Measurements from ENCODE around the gene NFIC. TPM values are rescaled to one million over a fixed set of nuclear protein-coding genes. Genes with fewer than 3 reads are reported as not detected.

NFIC gene
- total and polyA plus RNA-seq, 4 donors = 12.8 to 100 (median 75.1) TPM

DNA sequence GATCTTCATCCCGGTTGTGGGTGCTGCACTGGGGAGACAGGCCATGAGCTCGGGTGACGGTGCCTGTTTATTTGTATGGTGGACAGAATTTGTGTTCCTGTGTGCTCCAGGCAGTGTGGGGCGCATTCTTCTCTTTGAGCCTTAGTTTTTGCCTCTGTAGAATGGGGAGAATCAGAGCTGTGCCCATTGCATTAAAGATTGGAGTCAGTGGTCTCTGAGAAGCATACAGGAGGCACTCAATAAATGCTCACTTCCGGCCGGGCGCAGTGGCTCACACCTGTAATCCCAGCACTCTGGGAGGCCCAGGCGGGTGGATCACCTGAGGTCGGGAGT is 23.0 kb downstream of the NFIC start:
- peak overlapping the region; percentile 85 to 93 for H3K27ac ChIP-seq (ENCODE audit: low read depth in 1 of 2, low read length in 2 of 2)
- DNase-seq (ENCODE audit: low spot score) = no peak
- no peak overlapping the region for H3K9ac ChIP-seq (ENCODE audit: low read depth in 1 of 2, low read length in 2 of 2)
- 73% methylated on average over 9 of the region's 9 CpGs for WGBS
- TF ChIP-seq CTCF (IDR thresholded peaks at IDR 0.05; ENCODE audit: low read depth, low read length, missing input control) = no peak
- TF ChIP-seq SP1 (IDR thresholded peaks at IDR 0.05) = no peak
- TF ChIP-seq JUND (IDR thresholded peaks at IDR 0.05) = no peak
- no peak for TF ChIP-seq FOXA1 (IDR thresholded peaks at IDR 0.05)
- TF ChIP-seq REST (IDR thresholded peaks at IDR 0.05) = no peak
- TF ChIP-seq, protein P1, sequence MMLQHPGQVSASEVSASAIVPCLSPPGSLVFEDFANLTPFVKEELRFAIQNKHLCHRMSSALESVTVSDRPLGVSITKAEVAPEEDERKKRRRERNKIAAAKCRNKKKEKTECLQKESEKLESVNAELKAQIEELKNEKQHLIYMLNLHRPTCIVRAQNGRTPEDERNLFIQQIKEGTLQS (IDR thresholded peaks at IDR 0.05) = no peak
- TF ChIP-seq RAD21 (IDR thresholded peaks at IDR 0.05) = no peak
- no peak for TF ChIP-seq RXRA (IDR thresholded peaks at IDR 0.05)
- no peak for TF ChIP-seq TAF1 (conservative IDR thresholded peaks at IDR 0.05)
- H3K9me3 ChIP-seq (ENCODE audit: control insufficient read depth in 4 of 4, low read length in 3 of 4) = no peaks in the 10 kb centered on the region
- peaks cover 0 to 8% (median 0%) of the 10 kb centered on the region in 4 donors for H3K36me3 ChIP-seq (ENCODE audit: control insufficient read depth in 4 of 4, insufficient read depth in 3 of 4, low read depth in 1 of 4, low read length in 3 of 4)
- no peaks in the 10 kb centered on the region for H3K27me3 ChIP-seq (ENCODE audit: control insufficient read depth in 4 of 4, insufficient read depth in 4 of 4, low read length in 3 of 4)
- no peak overlapping the region for H3K4me3 ChIP-seq (ENCODE audit: low read depth in 1 of 3, low read length in 3 of 3)
- H3K4me1 ChIP-seq (ENCODE audit: control insufficient read depth in 4 of 4, insufficient read depth in 4 of 4, low read length in 3 of 4) = peaks cover 37 to 56% (median 47%) of the 10 kb centered on the region in 4 donors

DNA sequence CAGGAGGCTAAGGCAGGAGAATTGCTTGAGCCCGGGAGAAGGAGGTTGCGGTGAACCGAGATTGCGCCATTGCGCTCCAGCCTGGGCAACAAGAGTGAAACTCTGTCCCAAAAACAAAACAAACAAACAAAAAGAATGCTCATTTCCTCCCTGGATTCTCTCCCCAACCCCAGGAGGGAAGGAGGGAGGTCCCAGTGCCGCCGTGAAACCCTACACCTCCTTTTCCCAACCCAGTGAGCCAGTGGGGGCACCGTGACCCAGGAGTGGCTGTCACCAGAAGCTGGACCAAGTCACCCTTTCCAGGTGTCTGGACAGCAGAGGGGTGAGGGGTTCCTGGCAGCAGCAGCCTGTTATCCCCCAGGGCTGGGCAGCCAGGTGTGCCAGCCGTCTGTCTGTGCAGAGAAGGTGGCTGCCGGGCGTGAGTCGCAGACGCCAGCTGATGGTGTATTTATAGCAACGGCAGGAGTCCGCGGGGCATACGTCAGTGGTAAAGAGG is 23.5 kb downstream of the NFIC start:
- peaks cover 37 to 50% (median 43%) of the 10 kb centered on the region in 4 donors for H3K4me1 ChIP-seq (ENCODE audit: control insufficient read depth in 4 of 4, insufficient read depth in 4 of 4, low read length in 3 of 4)
- H3K9me3 ChIP-seq (ENCODE audit: control insufficient read depth in 4 of 4, low read length in 3 of 4) = no peaks in the 10 kb centered on the region
- H3K36me3 ChIP-seq (ENCODE audit: control insufficient read depth in 4 of 4, insufficient read depth in 3 of 4, low read depth in 1 of 4, low read length in 3 of 4) = peaks cover 0 to 8% (median 0%) of the 10 kb centered on the region in 4 donors
- WGBS = 49% methylated on average over 17 of the region's 17 CpGs
- H3K27ac ChIP-seq (ENCODE audit: low read depth in 1 of 2, low read length in 2 of 2) = peak overlapping the region; percentile 85 to 93
- no peak overlapping the region for H3K4me3 ChIP-seq (ENCODE audit: low read depth in 1 of 3, low read length in 3 of 3)
- H3K27me3 ChIP-seq (ENCODE audit: control insufficient read depth in 4 of 4, insufficient read depth in 4 of 4, low read length in 3 of 4) = no peaks in the 10 kb centered on the region
- H3K9ac ChIP-seq (ENCODE audit: low read depth in 1 of 2, low read length in 2 of 2) = no peak overlapping the region
- no peak for DNase-seq (ENCODE audit: low spot score)
- no peak for TF ChIP-seq FOXA2 (IDR thresholded peaks at IDR 0.05)
- no peak for TF ChIP-seq JUND (IDR thresholded peaks at IDR 0.05)
- TF ChIP-seq, protein P2, sequence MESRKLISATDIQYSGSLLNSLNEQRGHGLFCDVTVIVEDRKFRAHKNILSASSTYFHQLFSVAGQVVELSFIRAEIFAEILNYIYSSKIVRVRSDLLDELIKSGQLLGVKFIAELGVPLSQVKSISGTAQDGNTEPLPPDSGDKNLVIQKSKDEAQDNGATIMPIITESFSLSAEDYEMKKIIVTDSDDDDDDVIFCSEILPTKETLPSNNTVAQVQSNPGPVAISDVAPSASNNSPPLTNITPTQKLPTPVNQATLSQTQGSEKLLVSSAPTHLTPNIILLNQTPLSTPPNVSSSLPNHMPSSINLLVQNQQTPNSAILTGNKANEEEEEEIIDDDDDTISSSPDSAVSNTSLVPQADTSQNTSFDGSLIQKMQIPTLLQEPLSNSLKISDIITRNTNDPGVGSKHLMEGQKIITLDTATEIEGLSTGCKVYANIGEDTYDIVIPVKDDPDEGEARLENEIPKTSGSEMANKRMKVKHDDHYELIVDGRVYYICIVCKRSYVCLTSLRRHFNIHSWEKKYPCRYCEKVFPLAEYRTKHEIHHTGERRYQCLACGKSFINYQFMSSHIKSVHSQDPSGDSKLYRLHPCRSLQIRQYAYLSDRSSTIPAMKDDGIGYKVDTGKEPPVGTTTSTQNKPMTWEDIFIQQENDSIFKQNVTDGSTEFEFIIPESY (IDR thresholded peaks at IDR 0.05) = no peak
- no peak for TF ChIP-seq TAF1 (conservative IDR thresholded peaks at IDR 0.05)
- no peak for TF ChIP-seq GABPA (IDR thresholded peaks at IDR 0.05 in 1 of 2, conservative IDR thresholded peaks at IDR 0.05 in 1 of 2)
- no peak for TF ChIP-seq CTCF (IDR thresholded peaks at IDR 0.05; ENCODE audit: low read depth, low read length, missing input control)
- TF ChIP-seq, protein P1 (IDR thresholded peaks at IDR 0.05) = no peak
- peak in 1 of 2 donors; percentile 16 for TF ChIP-seq HNF4A (conservative IDR thresholded peaks at IDR 0.05)
- no peak for TF ChIP-seq NR2F2 (IDR thresholded peaks at IDR 0.05)
- peak; percentile 20 for TF ChIP-seq SP1 (IDR thresholded peaks at IDR 0.05)
- no peak for TF ChIP-seq FOXA1 (IDR thresholded peaks at IDR 0.05)
- TF ChIP-seq EGR1 (IDR thresholded peaks at IDR 0.05; ENCODE audit: low read depth in 2 of 2) = no peak
- no peak for TF ChIP-seq REST (IDR thresholded peaks at IDR 0.05)
- TF ChIP-seq YY1 (IDR thresholded peaks at IDR 0.05) = no peak
- TF ChIP-seq MAX (IDR thresholded peaks at IDR 0.05) = no peak
- no peak for TF ChIP-seq RAD21 (IDR thresholded peaks at IDR 0.05)
- peak in 1 of 2 donors; percentile 15 for TF ChIP-seq RXRA (IDR thresholded peaks at IDR 0.05)
